SK-N-SH treated with all-trans-retinoic acid at 6 μM for 48 hours (cell line): ENCODE data around the gene CDK6.

Experiments used
- ISL1 ChIP-seq: fragments of 250-450 bp; sonication (Bioruptor Pico); IDR thresholded peaks from 2 replicates; pipeline ENCODE4 v2.1.2; 2022; ENCODE audit warnings: mild to moderate bottlenecking, moderate library complexity
- OSR1 ChIP-seq: fragments of 250-450 bp; sonication (Bioruptor Pico); IDR thresholded peaks from 2 replicates; pipeline ENCODE4 v1.8.0; 2022; ENCODE audit warnings: moderate library complexity, mild to moderate bottlenecking, inconsistent platforms

DNA sequence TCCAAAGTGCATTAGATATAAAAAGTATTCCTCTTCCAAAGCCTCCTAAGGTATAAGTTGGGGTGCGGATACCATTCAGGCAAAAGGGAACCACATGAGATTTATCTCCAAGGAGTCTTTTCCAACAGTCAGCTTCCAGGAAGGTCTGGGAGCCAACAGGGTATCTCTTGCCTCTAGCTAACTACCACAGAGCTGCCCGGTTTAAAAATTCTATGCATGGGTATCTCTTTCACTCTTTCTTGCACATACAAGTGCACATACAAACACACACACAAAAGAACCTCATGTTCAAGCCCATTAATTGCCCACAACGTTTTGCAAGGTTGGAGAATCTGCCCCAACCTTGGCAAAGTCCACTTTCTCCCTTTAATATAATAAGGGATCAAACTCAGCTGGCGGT, 80.7 kb downstream of the CDK6 start:
- TF ChIP-seq ISL1 (CRISPR knock-in tag) (no peak), OSR1 (no peak)
